IgD-negative memory B cell (primary cell): Measurements from ENCODE around the gene CT45A8. TPM values are rescaled to one million over a fixed set of nuclear protein-coding genes. Genes with fewer than 3 reads are reported as not detected.
"Not testable (repeated sequence)": the region's sequence is repeated elsewhere in the genome, so short reads cannot be mapped to it uniquely, and the experiment has no call there.

Experiments used
- H3K27ac Mint-ChIP-seq, 3 donors: one replicate each; pipeline ENCODE4 v1.8.0; 2020 to 2022; ENCODE audit warnings: mild to moderate bottlenecking in 3 of 3, mixed read lengths in 3 of 3, moderate library complexity in 1 of 3
- H3K27me3 Mint-ChIP-seq: one replicate; pipeline ENCODE4 v1.8.0; 2021; ENCODE audit warnings: mixed read lengths
- H3K36me3 Mint-ChIP-seq: one replicate; pipeline ENCODE4 v1.8.0; 2020; ENCODE audit warnings: mild to moderate bottlenecking, mixed read lengths
- H3K4me1 Mint-ChIP-seq, 3 donors: one replicate each; pipeline ENCODE4 v1.8.0; 2020 to 2022; ENCODE audit warnings: mixed read lengths in 3 of 3, mild to moderate bottlenecking in 1 of 3
- H3K4me3 Mint-ChIP-seq, 4 donors: one replicate each; pipeline ENCODE4 v1.8.0; 2020 to 2022; ENCODE audit warnings: mild to moderate bottlenecking in 4 of 4, mixed read lengths in 4 of 4, moderate library complexity in 3 of 4
- H3K9me3 Mint-ChIP-seq, 3 donors: one replicate each; pipeline ENCODE4 v1.8.0; 2020 to 2021; ENCODE audit warnings: mixed read lengths in 3 of 3, mild to moderate bottlenecking in 1 of 3
- polyA plus RNA-seq: library from polyadenylated mRNA; unstranded; fragments of 300-500 nt; fragmentation: Illumina TruSeq; gene quantifications from one replicate; pipeline ENCODE4 v1.2.3, GENCODE V29; 2021

The CT45A8 gene
- polyA plus RNA-seq: not detected

DNA sequence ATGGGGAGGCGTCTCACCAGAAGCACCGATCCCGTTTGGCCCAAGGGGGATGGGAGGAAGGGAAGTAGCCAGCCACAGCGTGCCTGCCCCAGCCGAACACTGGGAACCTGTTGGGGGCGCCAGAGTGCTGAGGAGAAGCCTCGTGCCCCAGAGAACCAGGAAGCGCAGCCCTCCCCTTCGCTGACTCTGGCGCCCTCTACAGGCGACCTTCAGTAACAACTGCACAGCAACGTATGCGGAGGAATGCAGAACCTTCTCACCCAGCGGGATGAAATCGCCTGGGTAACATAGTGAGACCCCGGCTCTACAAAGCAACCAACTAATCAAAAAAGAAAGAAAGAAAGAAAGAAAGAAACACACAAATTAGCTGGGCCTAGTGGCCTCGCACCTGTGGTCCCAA, at the start of gene CT45A8:
Gene CT45A8, minus strand, starts transcription at position 101 of the 400 bp plus-strand sequence. CDS start 3,755 bp downstream, outside the sequence.
- not testable (repeated sequence) for H3K27ac Mint-ChIP-seq, H3K9me3 Mint-ChIP-seq, H3K27me3 Mint-ChIP-seq, H3K4me1 Mint-ChIP-seq, H3K4me3 Mint-ChIP-seq, H3K36me3 Mint-ChIP-seq

- Mint-ChIP-seq H3K27me3 (no peaks in the 10 kb centered on the region), H3K27ac (no peak within 1 kb of the TSS), H3K4me1 (peaks cover 0 to 1% (median 0%) of the 10 kb centered on the region in 3 donors)
These were observed 39.0 kb upstream of the CT45A8 start, which contains the start of the genes CT45A10 and SAGE1 for GRCh38 chrX:135893294-135893817. TSS of gene CT45A10 (minus strand) at chrX:135893444. CDS start at chrX:135885344, 8,100 bp downstream. TSS of gene SAGE1 (plus strand) at chrX:135893716. CDS start at chrX:135896243, 2,527 bp downstream.

GRCh38 chrX:135892781-135893180, 38.4 kb upstream of the CT45A8 start:
- H3K27ac Mint-ChIP-seq: no peak overlapping the region
- H3K4me1 Mint-ChIP-seq: no peaks in the 10 kb centered on the region
- H3K9me3 Mint-ChIP-seq: peaks cover 0 to 2% (median 0%) of the 10 kb centered on the region in 3 donors
- no peaks in the 10 kb centered on the region for H3K27me3 Mint-ChIP-seq
- no peak overlapping the region for H3K4me3 Mint-ChIP-seq
- no peaks in the 10 kb centered on the region for H3K36me3 Mint-ChIP-seq

More at GRCh38 chrX:135893294-135893817, 39.0 kb upstream of the CT45A8 start, which contains the start of the genes CT45A10 and SAGE1:
- Mint-ChIP-seq H3K9me3 (peaks cover 0 to 2% (median under 1%) of the 10 kb centered on the region in 3 donors), H3K36me3 (no peaks in the 10 kb centered on the region), H3K4me3 (no peak within 1 kb of the TSS)

DNA sequence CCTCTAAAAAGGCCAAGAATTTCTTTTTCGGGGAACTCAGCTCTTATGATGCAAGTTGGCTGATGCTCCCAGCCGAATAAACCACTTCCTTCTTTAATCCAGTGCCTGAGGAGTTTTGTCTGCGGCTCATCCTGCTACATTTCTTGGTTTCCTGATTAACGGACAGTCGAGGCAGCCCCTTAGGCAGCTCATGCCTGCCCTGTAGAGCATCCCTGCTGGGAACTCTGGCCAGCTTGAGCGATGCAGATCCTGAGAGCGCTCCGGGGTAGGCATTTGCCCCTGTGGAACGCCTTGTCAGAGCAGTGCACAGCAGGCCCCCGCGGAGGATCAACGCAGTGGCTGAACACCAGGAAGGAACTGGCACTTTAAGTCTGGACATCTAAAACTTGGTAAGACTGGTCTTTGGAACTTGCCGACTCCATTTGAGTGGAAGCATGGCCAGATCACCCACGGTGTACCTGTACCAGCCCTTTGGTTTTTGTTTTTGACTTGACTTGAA, 35.8 kb upstream of the CT45A8 start:
- H3K36me3 Mint-ChIP-seq: no peaks in the 10 kb centered on the region
- H3K27me3 Mint-ChIP-seq: no peaks in the 10 kb centered on the region
- H3K9me3 Mint-ChIP-seq: peaks cover 0 to 2% (median 0%) of the 10 kb centered on the region in 3 donors
- H3K27ac Mint-ChIP-seq: no peak overlapping the region
- H3K4me3 Mint-ChIP-seq: no peak overlapping the region
- no peaks in the 10 kb centered on the region for H3K4me1 Mint-ChIP-seq

DNA sequence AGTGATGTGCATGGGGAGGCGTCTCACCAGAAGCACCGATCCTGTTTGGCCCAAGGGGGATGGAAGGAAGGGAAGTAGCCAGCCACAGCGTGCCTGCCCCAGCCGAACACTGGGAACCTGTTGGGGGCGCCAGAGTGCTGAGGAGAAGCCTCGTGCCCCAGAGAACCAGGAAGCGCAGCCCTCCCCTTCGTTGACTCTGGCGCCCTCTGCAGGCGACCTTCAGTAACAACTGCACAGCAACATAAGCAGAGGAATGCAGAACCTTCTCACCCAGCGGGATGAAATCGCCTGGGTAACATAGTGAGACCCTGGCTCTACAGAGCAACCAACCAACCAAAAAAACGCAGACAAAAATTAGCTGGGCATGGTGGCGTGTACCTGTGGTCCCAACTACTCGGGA, 34.6 kb upstream of the CT45A8 start:
- not testable (repeated sequence) for H3K27ac Mint-ChIP-seq, H3K9me3 Mint-ChIP-seq, H3K4me3 Mint-ChIP-seq, H3K36me3 Mint-ChIP-seq, H3K4me1 Mint-ChIP-seq, H3K27me3 Mint-ChIP-seq

GRCh38 chrX:135888230-135888629, 33.9 kb upstream of the CT45A8 start:
- H3K27ac Mint-ChIP-seq, H3K36me3 Mint-ChIP-seq, H3K9me3 Mint-ChIP-seq, H3K27me3 Mint-ChIP-seq, H3K4me1 Mint-ChIP-seq, H3K4me3 Mint-ChIP-seq: not testable (repeated sequence)

DNA sequence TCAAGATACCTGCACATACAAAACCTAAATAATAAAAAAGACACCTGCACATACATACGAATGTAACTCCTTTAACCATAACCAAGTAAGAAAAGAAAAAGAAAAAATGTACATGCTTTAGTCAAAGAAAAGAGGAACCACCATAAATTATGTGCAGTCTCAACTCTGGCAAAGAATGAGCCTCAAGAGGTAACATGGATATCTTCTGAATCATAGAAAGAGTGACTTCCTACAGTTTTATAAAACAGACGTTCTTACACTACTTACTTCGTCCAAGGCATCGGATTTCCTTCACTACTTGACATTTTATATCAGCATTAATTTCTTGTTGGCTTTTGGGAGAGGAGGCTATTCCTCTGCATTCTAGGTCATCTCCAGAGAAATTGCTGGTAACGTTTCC, 28.4 kb upstream of the CT45A8 start:
- H3K4me3 Mint-ChIP-seq, H3K9me3 Mint-ChIP-seq: not testable (repeated sequence)

GRCh38 chrX:135871712-135872111, 17.4 kb upstream of the CT45A8 start, which contains the start of gene CT45A9:
TSS of gene CT45A9 (minus strand) at chrX:135871812. CDS start at chrX:135868061, 3,751 bp downstream.
- H3K4me3 Mint-ChIP-seq, H3K4me1 Mint-ChIP-seq, H3K27me3 Mint-ChIP-seq, H3K36me3 Mint-ChIP-seq, H3K9me3 Mint-ChIP-seq, H3K27ac Mint-ChIP-seq: not testable (repeated sequence)

More for the DNA sequence above, 28.4 kb upstream of the CT45A8 start:
- H3K36me3 Mint-ChIP-seq, H3K27ac Mint-ChIP-seq, H3K27me3 Mint-ChIP-seq, H3K4me1 Mint-ChIP-seq: not testable (repeated sequence)

GRCh38 chrX:135837180-135837579, 17.2 kb downstream of the CT45A8 start, which contains the start of gene CT45A7:
TSS of gene CT45A7 (minus strand) at chrX:135837280. CDS start at chrX:135833533, 3,747 bp downstream.
- H3K27ac Mint-ChIP-seq, H3K27me3 Mint-ChIP-seq, H3K4me3 Mint-ChIP-seq, H3K4me1 Mint-ChIP-seq, H3K9me3 Mint-ChIP-seq, H3K36me3 Mint-ChIP-seq: not testable (repeated sequence)

DNA sequence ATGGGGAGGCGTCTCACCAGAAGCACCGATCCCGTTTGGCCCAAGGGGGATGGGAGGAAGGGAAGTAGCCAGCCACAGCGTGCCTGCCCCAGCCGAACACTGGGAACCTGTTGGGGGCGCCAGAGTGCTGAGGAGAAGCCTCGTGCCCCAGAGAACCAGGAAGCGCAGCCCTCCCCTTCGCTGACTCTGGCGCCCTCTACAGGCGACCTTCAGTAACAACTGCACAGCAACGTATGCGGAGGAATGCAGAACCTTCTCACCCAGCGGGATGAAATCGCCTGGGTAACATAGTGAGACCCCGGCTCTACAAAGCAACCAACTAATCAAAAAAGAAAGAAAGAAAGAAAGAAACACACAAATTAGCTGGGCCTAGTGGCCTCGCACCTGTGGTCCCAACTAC, 34.4 kb downstream of the CT45A8 start, which contains the start of gene CT45A2:
Gene CT45A2, minus strand, starts transcription at position 101 of the 400 bp plus-strand sequence. CDS start 3,747 bp downstream, outside the sequence.
- H3K4me1 Mint-ChIP-seq, H3K27me3 Mint-ChIP-seq, H3K27ac Mint-ChIP-seq, H3K4me3 Mint-ChIP-seq, H3K9me3 Mint-ChIP-seq, H3K36me3 Mint-ChIP-seq: not testable (repeated sequence)

DNA sequence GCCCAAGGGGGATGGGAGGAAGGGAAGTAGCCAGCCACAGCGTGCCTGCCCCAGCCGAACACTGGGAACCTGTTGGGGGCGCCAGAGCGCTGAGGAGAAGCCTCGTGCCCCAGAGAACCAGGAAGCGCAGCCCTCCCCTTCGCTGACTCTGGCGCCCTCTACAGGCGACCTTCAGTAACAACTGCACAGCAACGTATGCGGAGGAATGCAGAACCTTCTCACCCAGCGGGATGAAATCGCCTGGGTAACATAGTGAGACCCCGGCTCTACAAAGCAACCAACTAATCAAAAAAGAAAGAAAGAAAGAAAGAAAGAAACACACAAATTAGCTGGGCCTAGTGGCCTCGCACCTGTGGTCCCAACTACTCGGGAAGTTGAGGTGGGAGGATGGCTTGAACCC, 51.7 kb downstream of the CT45A8 start, which contains the start of gene CT45A6:
Gene CT45A6, minus strand, starts transcription at position 101 of the 400 bp plus-strand sequence. CDS start 3,794 bp downstream, outside the sequence.
- not testable (repeated sequence) for H3K27me3 Mint-ChIP-seq, H3K36me3 Mint-ChIP-seq, H3K9me3 Mint-ChIP-seq, H3K27ac Mint-ChIP-seq, H3K4me1 Mint-ChIP-seq, H3K4me3 Mint-ChIP-seq

Other genes with a start within 250 kb of the CT45A8 start
- not detected for gene CT45A1, start 140.9 kb downstream of the CT45A8 start, polyA plus RNA-seq
- not detected for gene CT45A3, start 86.3 kb downstream of the CT45A8 start, polyA plus RNA-seq
- gene CT45A5, start 69.0 kb downstream of the CT45A8 start, polyA plus RNA-seq: not detected
- not detected for gene CT45A6, start 51.8 kb downstream of the CT45A8 start, polyA plus RNA-seq
- not detected for gene CT45A2, start 34.5 kb downstream of the CT45A8 start, polyA plus RNA-seq
- gene CT45A7, start 17.3 kb downstream of the CT45A8 start, polyA plus RNA-seq: not detected
- gene CT45A9, start 17.3 kb upstream of the CT45A8 start, polyA plus RNA-seq: not detected
- not detected for gene CT45A10, start 38.9 kb upstream of the CT45A8 start, polyA plus RNA-seq
- gene SAGE1, start 39.2 kb upstream of the CT45A8 start, polyA plus RNA-seq: not detected
- gene MMGT1, start 119.5 kb upstream of the CT45A8 start, polyA plus RNA-seq: 6.1 TPM
- 9.4 TPM for gene SLC9A6, start 130.9 kb upstream of the CT45A8 start, polyA plus RNA-seq